ENCODE measurements around the gene LDLRAD4. TPM values are rescaled to one million over a fixed set of nuclear protein-coding genes. Genes with fewer than 3 reads are reported as not detected.

The LDLRAD4 gene
- total and polyA plus RNA-seq, 2 experiments from 2014 or later = 0.73 to 1.9 TPM

DNA sequence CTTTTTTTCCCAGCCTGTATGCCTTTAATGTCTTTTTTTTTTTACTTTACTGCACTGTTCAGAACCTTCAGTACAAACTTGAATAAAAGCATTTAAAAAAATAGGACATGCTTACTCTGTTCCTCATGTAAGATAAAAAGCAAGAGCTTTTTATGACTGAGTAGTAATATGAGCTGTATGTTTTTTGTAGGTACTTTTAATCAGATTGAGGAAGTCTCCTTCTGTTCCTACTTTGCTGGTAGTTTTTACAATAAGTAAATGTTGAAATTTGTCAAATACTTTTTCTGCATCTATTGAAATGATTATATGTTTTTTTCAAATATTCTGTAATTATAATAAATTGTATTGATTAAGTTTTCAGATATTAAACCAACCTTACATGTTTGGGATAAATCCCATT, 318.0 kb downstream of the LDLRAD4 start:
- no peaks in the 10 kb centered on the region for H3K27me3 ChIP-seq (ENCODE audit: insufficient read depth)
- no peaks in the 10 kb centered on the region for H3K36me3 ChIP-seq (ENCODE audit: insufficient read depth)
- Mint-ChIP-seq H3K4me3 (no peak overlapping the region), H3K4me1 (peaks cover 19% of the 10 kb centered on the region), H3K9me3 (no peaks in the 10 kb centered on the region), H3K27me3 (ENCODE audit: insufficient read depth, low read depth, poor library complexity) (peaks cover 1% of the 10 kb centered on the region), H3K27ac (no peak overlapping the region), H3K36me3 (ENCODE audit: low read depth) (no peaks in the 10 kb centered on the region)
- H3K4me2 ChIP-seq = no peak overlapping the region
- ATAC-seq (no peak), DNase-seq (ENCODE audit: low spot score) (no peak)
- H2AFZ ChIP-seq = no peak overlapping the region
- no peaks in the 10 kb centered on the region; the same call in 1 of the 2 replicates for H3K4me1 ChIP-seq (ENCODE audit: insufficient read depth)
- no peak overlapping the region for H3K27ac ChIP-seq (ENCODE audit: low read depth)
- H3K79me2 ChIP-seq (replicated peaks; ENCODE audit: insufficient read depth) = no peaks in the 10 kb centered on the region
- peaks cover 4% of the 10 kb centered on the region; the same call in 1 of the 2 replicates for H3K9me2 ChIP-seq (ENCODE audit: insufficient read depth)
- no peaks in the 10 kb centered on the region for H4K20me1 ChIP-seq (replicated peaks; ENCODE audit: insufficient read depth)
- H3F3A ChIP-seq (replicated peaks; ENCODE audit: low read depth) = no peaks in the 10 kb centered on the region
- TF ChIP-seq EZH2phosphoT487 (IDR thresholded peaks at IDR 0.05; ENCODE audit: unreplicated experiment) = no peak
- TF ChIP-seq, protein P1, sequence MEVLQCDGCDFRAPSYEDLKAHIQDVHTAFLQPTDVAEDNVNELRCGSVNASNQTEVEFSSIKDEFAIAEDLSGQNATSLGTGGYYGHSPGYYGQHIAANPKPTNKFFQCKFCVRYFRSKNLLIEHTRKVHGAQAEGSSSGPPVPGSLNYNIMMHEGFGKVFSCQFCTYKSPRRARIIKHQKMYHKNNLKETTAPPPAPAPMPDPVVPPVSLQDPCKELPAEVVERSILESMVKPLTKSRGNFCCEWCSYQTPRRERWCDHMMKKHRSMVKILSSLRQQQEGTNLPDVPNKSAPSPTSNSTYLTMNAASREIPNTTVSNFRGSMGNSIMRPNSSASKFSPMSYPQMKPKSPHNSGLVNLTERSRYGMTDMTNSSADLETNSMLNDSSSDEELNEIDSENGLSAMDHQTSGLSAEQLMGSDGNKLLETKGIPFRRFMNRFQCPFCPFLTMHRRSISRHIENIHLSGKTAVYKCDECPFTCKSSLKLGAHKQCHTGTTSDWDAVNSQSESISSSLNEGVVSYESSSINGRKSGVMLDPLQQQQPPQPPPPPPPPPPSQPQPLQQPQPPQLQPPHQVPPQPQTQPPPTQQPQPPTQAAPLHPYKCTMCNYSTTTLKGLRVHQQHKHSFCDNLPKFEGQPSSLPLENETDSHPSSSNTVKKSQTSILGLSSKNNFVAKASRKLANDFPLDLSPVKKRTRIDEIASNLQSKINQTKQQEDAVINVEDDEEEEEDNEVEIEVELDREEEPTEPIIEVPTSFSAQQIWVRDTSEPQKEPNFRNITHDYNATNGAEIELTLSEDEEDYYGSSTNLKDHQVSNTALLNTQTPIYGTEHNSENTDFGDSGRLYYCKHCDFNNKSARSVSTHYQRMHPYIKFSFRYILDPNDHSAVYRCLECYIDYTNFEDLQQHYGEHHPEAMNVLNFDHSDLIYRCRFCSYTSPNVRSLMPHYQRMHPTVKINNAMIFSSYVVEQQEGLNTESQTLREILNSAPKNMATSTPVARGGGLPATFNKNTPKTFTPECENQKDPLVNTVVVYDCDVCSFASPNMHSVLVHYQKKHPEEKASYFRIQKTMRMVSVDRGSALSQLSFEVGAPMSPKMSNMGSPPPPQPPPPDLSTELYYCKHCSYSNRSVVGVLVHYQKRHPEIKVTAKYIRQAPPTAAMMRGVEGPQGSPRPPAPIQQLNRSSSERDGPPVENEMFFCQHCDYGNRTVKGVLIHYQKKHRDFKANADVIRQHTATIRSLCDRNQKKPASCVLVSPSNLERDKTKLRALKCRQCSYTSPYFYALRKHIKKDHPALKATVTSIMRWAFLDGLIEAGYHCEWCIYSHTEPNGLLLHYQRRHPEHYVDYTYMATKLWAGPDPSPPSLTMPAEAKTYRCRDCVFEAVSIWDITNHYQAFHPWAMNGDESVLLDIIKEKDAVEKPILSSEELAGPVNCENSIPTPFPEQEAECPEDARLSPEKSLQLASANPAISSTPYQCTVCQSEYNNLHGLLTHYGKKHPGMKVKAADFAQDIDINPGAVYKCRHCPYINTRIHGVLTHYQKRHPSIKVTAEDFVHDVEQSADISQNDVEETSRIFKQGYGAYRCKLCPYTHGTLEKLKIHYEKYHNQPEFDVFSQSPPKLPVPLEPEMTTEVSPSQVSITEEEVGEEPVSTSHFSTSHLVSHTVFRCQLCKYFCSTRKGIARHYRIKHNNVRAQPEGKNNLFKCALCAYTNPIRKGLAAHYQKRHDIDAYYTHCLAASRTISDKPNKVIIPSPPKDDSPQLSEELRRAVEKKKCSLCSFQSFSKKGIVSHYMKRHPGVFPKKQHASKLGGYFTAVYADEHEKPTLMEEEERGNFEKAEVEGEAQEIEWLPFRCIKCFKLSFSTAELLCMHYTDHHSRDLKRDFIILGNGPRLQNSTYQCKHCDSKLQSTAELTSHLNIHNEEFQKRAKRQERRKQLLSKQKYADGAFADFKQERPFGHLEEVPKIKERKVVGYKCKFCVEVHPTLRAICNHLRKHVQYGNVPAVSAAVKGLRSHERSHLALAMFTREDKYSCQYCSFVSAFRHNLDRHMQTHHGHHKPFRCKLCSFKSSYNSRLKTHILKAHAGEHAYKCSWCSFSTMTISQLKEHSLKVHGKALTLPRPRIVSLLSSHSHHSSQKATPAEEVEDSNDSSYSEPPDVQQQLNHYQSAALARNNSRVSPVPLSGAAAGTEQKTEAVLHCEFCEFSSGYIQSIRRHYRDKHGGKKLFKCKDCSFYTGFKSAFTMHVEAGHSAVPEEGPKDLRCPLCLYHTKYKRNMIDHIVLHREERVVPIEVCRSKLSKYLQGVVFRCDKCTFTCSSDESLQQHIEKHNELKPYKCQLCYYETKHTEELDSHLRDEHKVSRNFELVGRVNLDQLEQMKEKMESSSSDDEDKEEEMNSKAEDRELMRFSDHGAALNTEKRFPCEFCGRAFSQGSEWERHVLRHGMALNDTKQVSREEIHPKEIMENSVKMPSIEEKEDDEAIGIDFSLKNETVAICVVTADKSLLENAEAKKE (CRISPR knock-in tag; IDR thresholded peaks at IDR 0.05) = no peak
- TF ChIP-seq ZNF114 (CRISPR knock-in tag; IDR thresholded peaks at IDR 0.05) = no peak
- TF ChIP-seq EZH2 (IDR thresholded peaks at IDR 0.05; ENCODE audit: low read depth, unreplicated experiment) = no peak
- no peak for TF ChIP-seq ZNF331 (CRISPR knock-in tag; IDR thresholded peaks at IDR 0.05; ENCODE audit: low read depth)
- TF ChIP-seq, protein P2, sequence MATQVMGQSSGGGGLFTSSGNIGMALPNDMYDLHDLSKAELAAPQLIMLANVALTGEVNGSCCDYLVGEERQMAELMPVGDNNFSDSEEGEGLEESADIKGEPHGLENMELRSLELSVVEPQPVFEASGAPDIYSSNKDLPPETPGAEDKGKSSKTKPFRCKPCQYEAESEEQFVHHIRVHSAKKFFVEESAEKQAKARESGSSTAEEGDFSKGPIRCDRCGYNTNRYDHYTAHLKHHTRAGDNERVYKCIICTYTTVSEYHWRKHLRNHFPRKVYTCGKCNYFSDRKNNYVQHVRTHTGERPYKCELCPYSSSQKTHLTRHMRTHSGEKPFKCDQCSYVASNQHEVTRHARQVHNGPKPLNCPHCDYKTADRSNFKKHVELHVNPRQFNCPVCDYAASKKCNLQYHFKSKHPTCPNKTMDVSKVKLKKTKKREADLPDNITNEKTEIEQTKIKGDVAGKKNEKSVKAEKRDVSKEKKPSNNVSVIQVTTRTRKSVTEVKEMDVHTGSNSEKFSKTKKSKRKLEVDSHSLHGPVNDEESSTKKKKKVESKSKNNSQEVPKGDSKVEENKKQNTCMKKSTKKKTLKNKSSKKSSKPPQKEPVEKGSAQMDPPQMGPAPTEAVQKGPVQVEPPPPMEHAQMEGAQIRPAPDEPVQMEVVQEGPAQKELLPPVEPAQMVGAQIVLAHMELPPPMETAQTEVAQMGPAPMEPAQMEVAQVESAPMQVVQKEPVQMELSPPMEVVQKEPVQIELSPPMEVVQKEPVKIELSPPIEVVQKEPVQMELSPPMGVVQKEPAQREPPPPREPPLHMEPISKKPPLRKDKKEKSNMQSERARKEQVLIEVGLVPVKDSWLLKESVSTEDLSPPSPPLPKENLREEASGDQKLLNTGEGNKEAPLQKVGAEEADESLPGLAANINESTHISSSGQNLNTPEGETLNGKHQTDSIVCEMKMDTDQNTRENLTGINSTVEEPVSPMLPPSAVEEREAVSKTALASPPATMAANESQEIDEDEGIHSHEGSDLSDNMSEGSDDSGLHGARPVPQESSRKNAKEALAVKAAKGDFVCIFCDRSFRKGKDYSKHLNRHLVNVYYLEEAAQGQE (IDR thresholded peaks at IDR 0.05; ENCODE audit: unreplicated experiment) = no peak
- TF ChIP-seq, protein P3, sequence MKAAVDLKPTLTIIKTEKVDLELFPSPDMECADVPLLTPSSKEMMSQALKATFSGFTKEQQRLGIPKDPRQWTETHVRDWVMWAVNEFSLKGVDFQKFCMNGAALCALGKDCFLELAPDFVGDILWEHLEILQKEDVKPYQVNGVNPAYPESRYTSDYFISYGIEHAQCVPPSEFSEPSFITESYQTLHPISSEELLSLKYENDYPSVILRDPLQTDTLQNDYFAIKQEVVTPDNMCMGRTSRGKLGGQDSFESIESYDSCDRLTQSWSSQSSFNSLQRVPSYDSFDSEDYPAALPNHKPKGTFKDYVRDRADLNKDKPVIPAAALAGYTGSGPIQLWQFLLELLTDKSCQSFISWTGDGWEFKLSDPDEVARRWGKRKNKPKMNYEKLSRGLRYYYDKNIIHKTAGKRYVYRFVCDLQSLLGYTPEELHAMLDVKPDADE (IDR thresholded peaks at IDR 0.05) = no peak
- TF ChIP-seq NANOG (IDR thresholded peaks at IDR 0.05; ENCODE audit: borderline replicate concordance) = no peak
- TF ChIP-seq JUNB (IDR thresholded peaks at IDR 0.05; ENCODE audit: unreplicated experiment) = no peak
- TF ChIP-seq POLR2AphosphoS5 (IDR thresholded peaks at IDR 0.05; ENCODE audit: low read depth) = no peak
- TF ChIP-seq STAT1 (IDR thresholded peaks at IDR 0.05; ENCODE audit: unreplicated experiment) = no peak
- no peak overlapping the region for H3K4me3 ChIP-seq

Measured in GM23338 (cell line).